Testis (tissue), 3 donors: Measurements from ENCODE around the gene OPN3. TPM values are rescaled to one million over a fixed set of nuclear protein-coding genes. Genes with fewer than 3 reads are reported as not detected.

Experiments
- DNase-seq: peaks from one replicate; pipeline ENCODE4 v3.0.0-alpha.2; 2019
- H3K27ac ChIP-seq, 2 donors: fragments of 200-600 bp; sonication (generic); one replicate each; pipeline ENCODE4 v1.5.1; 2019
- H3K27me3 ChIP-seq: fragments of 200-600 bp; sonication (generic); one replicate; pipeline ENCODE4 v1.5.1; 2019
- H3K36me3 ChIP-seq: fragments of 200-600 bp; sonication (generic); one replicate; pipeline ENCODE4 v1.5.1; 2017; ENCODE audit warnings: low read depth; ENCODE audit errors: missing control alignments
- H3K4me1 ChIP-seq: fragments of 200-600 bp; sonication (generic); one replicate; pipeline ENCODE4 v1.5.1; 2019
- H3K4me3 ChIP-seq, 2 donors: fragments of 200-600 bp; sonication (generic); one replicate each; pipeline ENCODE4 v1.5.1; 2017 to 2019
- H3K9me3 ChIP-seq: fragments of 200-600 bp; sonication (generic); one replicate; pipeline ENCODE4 v1.5.1; 2017
- POLR2A ChIP-seq: fragments of 450-650 bp; IDR thresholded peaks from one replicate; pipeline ENCODE4 v1.6.1; 2017; ENCODE audit warnings: antibody characterized with exemption, mild to moderate bottlenecking, moderate library complexity
- WGBS, 2 donors: methylation state at CpG; one replicate each; pipeline ENCODE4 v1.1.5; 2018; 5-methylcytosine and 5-hydroxymethylcytosine counted together
- intact Hi-C: fragments of 100-400 bp; cut with DNase I; formaldehyde crosslinking; loops from one replicate; pipeline ENCODE4 v1.15.1; 2023; ENCODE audit warnings: low total_unique reads
- polyA plus RNA-seq: library from polyadenylated mRNA; stranded (reverse); fragments of 350-450 nt; fragmentation: Illumina TruSeq; extraction: RNeasy Lipid Tissue Mini Kit (QIAGEN cat#74804); gene quantifications from one replicate; pipeline ENCODE4 v1.2.3, GENCODE V29; 2014; ENCODE audit warnings: low read depth, low replicate concordance; ENCODE audit not compliant: insufficient read depth
- total RNA-seq, 2 donors: library from RNA; depleted of rRNA; stranded (reverse); fragments of >200 nt; gene quantifications; one replicate each; pipeline ENCODE4 v1.2.3, GENCODE V29; 2016
- TF ChIP-seq, protein P1 (sequence below), 3 experiments: fragments of 450-650 bp in 2 of 3; fragments of 200-600 bp in 1 of 3; sonication (generic) in 1 of 3; IDR thresholded peaks; one replicate each; pipeline ENCODE4 v1.5.1; 2016 to 2019; ENCODE audit warnings: antibody characterized with exemption in 3 of 3, mild to moderate bottlenecking in 2 of 3, moderate library complexity in 1 of 3

Gene OPN3
- total and polyA plus RNA-seq, 3 donors from 2014 or later, result 25.8 to 45.8 (median 41.4) TPM

DNA sequence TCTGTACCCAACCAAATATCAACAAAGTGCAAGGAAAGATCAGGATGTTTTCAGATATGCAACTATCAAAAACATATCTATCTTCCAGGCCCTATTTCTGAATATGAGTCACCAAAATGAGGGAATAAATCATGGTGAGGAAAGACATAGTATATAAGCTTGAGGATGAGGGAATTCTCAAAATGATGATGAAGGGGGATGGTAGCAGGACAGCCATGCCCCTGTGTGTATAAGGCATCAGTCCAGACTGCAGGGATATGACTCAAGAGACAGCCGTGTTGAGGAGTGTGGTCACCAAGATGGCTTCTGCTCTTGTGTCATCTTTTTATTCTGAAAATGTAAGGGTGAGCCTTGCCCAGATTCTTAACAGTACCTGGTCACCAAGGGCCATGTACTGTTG lies 7.5 kb upstream of the OPN3 start:
- no peak overlapping the region for H3K4me3 ChIP-seq
- WGBS, 2 donors, result 91 to 94% methylated on average over 1 of the region's 1 CpG
- TF ChIP-seq, protein P1, sequence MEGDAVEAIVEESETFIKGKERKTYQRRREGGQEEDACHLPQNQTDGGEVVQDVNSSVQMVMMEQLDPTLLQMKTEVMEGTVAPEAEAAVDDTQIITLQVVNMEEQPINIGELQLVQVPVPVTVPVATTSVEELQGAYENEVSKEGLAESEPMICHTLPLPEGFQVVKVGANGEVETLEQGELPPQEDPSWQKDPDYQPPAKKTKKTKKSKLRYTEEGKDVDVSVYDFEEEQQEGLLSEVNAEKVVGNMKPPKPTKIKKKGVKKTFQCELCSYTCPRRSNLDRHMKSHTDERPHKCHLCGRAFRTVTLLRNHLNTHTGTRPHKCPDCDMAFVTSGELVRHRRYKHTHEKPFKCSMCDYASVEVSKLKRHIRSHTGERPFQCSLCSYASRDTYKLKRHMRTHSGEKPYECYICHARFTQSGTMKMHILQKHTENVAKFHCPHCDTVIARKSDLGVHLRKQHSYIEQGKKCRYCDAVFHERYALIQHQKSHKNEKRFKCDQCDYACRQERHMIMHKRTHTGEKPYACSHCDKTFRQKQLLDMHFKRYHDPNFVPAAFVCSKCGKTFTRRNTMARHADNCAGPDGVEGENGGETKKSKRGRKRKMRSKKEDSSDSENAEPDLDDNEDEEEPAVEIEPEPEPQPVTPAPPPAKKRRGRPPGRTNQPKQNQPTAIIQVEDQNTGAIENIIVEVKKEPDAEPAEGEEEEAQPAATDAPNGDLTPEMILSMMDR (IDR thresholded peaks at IDR 0.05), result no peak
- TF ChIP-seq POLR2A, result no peak
- no peak for DNase-seq
- intact Hi-C loops, result no loop called here
- H3K36me3 ChIP-seq, result no peaks in the 10 kb centered on the region
- H3K9me3 ChIP-seq, result no peaks in the 10 kb centered on the region
- no peak overlapping the region for H3K27ac ChIP-seq
- H3K4me1 ChIP-seq, result peaks cover 5% of the 10 kb centered on the region
- no peaks in the 10 kb centered on the region for H3K27me3 ChIP-seq

DNA sequence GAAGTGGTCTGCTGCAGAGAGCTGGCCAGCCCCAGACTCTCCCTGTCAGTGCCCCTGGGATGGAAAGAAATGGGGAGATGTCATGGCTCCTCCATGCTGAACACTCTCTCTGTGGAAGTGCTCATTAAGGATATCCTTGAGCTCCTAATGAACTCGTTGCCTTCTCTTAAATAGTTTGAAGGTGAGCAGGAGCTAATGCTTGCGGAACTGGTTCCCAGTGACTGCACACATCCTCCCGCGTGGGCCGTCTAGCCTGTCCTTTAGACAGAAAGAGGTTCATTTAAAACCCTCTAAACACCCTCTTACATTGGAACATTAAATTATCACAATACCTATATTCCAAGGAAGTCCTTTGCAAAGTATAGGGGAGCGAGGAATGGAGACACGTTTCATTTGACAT lies 6.0 kb upstream of the OPN3 start:
- no peak overlapping the region for H3K27ac ChIP-seq

DNA sequence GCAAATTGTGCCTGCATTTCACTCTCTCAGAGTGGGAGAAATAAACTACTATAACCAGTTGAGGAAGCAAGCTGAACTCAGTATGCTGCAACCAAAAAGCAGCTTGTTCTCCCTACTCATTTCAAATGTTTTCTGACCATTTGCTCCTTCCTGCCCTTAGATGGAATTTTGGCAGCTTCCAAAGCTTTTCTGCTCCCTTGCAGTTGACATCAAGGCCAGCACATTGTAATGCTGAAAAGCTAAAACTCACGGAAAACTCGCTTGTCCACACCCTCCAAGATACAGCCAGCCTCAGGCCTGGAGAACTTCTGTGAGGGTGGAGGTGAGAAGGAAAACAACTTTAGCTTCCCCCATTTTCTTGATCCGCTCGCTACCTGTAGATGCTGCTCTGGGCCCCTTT lies 5.0 kb upstream of the OPN3 start:
- DNase-seq, result no peak
- Histone ChIP-seq H3K9me3 (no peaks in the 10 kb centered on the region), H3K4me1 (peaks cover 5% of the 10 kb centered on the region), H3K36me3 (no peaks in the 10 kb centered on the region), H3K27ac (peak overlapping the region; percentile 57 to 66), H3K27me3 (no peaks in the 10 kb centered on the region), H3K4me3 (no peak overlapping the region)
- TF ChIP-seq POLR2A, result no peak
- intact Hi-C loops, result no loop called here
- WGBS, 2 donors, result 46 to 51% methylated on average over 4 of the region's 4 CpGs

More for the DNA sequence above, 6.0 kb upstream of the OPN3 start:
- Histone ChIP-seq H3K4me1 (peaks cover 5% of the 10 kb centered on the region), H3K4me3 (no peak overlapping the region), H3K36me3 (no peaks in the 10 kb centered on the region), H3K27me3 (no peaks in the 10 kb centered on the region), H3K9me3 (no peaks in the 10 kb centered on the region)
- WGBS, 2 donors, result 68 to 85% methylated on average over 7 of the region's 7 CpGs
- intact Hi-C loops, result no loop called here
- TF ChIP-seq POLR2A, result no peak
- TF ChIP-seq, protein P1 (IDR thresholded peaks at IDR 0.05), result no peak
- DNase-seq, result no peak

DNA sequence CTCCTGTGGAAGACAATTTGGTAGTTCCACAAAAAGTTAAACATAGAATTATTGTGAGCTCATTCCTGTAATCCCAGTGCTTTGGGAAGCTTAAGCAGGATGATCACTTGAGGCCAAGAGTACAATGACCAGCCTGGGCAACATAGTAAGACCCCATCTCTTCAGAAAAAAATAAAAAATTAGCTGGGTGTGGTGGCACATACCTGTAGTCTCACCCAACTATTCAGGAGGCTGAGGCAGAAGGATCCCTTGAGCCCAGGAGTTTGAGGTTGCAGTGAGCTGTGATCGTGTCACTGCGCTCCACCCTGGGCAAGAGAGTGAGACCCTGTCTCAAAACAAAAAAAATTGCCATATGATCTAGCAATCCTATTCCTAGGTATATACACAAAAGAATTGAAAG lies 4.1 kb upstream of the OPN3 start:
- TF ChIP-seq, protein P1 (IDR thresholded peaks at IDR 0.05), result no peak
- TF ChIP-seq POLR2A, result no peak
- intact Hi-C loops, result no loop called here
- no peaks in the 10 kb centered on the region for H3K27me3 ChIP-seq
- H3K36me3 ChIP-seq, result no peaks in the 10 kb centered on the region
- no peak overlapping the region for H3K27ac ChIP-seq
- peaks cover 5% of the 10 kb centered on the region for H3K4me1 ChIP-seq
- H3K4me3 ChIP-seq, result no peak overlapping the region
- no peaks in the 10 kb centered on the region for H3K9me3 ChIP-seq
- 100% methylated on average over 2 of the region's 2 CpGs for WGBS, 2 donors
- no peak for DNase-seq

DNA sequence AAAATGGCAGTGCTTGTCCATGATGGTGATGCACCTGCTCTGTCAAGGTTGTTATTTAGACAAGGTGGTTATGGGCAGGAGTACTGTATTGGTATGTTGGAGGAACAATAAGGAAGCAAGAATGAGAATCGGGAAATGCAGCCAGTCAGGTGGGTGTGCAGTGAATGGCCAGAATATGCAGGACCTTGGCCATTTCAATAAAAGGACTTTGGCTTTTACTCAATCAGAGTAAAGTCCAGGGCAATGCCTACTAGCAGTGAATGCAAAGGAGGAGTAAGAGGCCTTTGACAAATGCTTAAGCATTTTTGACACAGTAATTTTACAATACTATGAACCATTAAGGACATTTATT lies 2.4 kb upstream of the OPN3 start:
- intact Hi-C loops, result no loop called here
- 86 to 90% methylated on average over 1 of the region's 1 CpG for WGBS, 2 donors
- no peak for TF ChIP-seq POLR2A
- TF ChIP-seq, protein P1 (IDR thresholded peaks at IDR 0.05), result no peak
- no peaks in the 10 kb centered on the region for H3K36me3 ChIP-seq
- no peaks in the 10 kb centered on the region for H3K27me3 ChIP-seq
- no peak overlapping the region for H3K27ac ChIP-seq
- H3K4me3 ChIP-seq, result no peak overlapping the region
- H3K9me3 ChIP-seq, result no peaks in the 10 kb centered on the region
- H3K4me1 ChIP-seq, result peaks cover 14% of the 10 kb centered on the region
- DNase-seq, result no peak
